Measurements from ENCODE around the gene PRPF6.

- TF ChIP-seq CTCF (IDR thresholded peaks at IDR 0.05) (no peak), EZH2 (IDR thresholded peaks at IDR 0.05; ENCODE audit: borderline replicate concordance, insufficient read depth, low read depth, low read length, poor library complexity, severe bottlenecking) (no peak)
These were observed 1.2 kb upstream of the PRPF6 start, which contains the start of gene SAMD10 for GRCh38 chr20:63979557-63980316.
